ENCODE data around the gene TPST2.

DNA sequence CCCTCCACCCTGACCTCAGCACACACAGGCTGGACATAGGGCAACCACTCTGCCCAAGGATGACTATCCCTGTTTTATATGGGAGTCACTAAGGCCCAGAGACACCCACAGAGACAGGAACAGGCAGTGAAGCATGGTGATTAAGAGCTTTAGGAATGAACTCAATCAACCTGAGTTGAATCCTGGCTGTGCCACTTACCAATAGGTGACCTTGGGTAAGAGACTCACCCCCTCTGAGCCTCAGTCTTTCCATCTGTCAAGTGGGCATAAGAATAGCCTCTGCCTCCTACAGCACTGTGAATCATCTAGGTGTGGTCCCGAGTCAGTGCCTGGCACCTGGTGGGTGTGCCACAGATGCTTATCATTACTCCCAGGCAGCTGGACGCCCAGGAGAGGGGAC, 21.1 kb upstream of the TPST2 start:
- TF ChIP-seq POLR2A (IDR thresholded peaks at IDR 0.05; ENCODE audit: low read depth, low read length) (no peak), POLR2AphosphoS5 (IDR thresholded peaks at IDR 0.05; ENCODE audit: insufficient read depth, low read depth, low read length) (no peak), CTCF (IDR thresholded peaks at IDR 0.05; ENCODE audit: extremely low read depth in 1 of 2, insufficient read depth in 1 of 2, low read depth in 1 of 2, low read length in 2 of 2) (no peak), GATA2 (IDR thresholded peaks at IDR 0.05; ENCODE audit: insufficient read depth, insufficient read length, low read depth, low read length) (no peak), EZH2 (IDR thresholded peaks at IDR 0.05; ENCODE audit: borderline replicate concordance, low read depth, low read length, severe bottlenecking) (no peak), FOS (IDR thresholded peaks at IDR 0.05; ENCODE audit: borderline replicate concordance, insufficient read depth, low read length) (no peak), MAX (IDR thresholded peaks at IDR 0.05; ENCODE audit: insufficient read depth, insufficient read length) (no peak), JUN (IDR thresholded peaks at IDR 0.05; ENCODE audit: borderline replicate concordance, insufficient read depth, insufficient read length, low read depth) (no peak)
